Measurements from ENCODE around the gene ADPGK. TPM values are rescaled to one million over a fixed set of nuclear protein-coding genes. Genes with fewer than 3 reads are reported as not detected.
A peak's percentile ranks its signal among the peaks of the same experiment; 100 is the strongest.

The ADPGK gene
- total RNA-seq, 2 experiments from 2014 or later: 63.7 to 65.1 TPM

- intact Hi-C loops (cut with micrococcal nuclease): no loop called here
- ChIA-PET CTCF (interaction anchor here (1.4 kb wide), 1 partner anchor 60 kb away, joined by 3 read pairs; no protein-coding TSS in a partner anchor), POLR2A (interaction anchor here (1.0 to 2.0 kb wide), 2 partner anchors 8 to 13 kb away, joined by 3 to 11 read pairs; no protein-coding TSS in a partner anchor)
- peaks cover 52% of the 10 kb centered on the region for H3K36me3 Mint-ChIP-seq (ENCODE audit: low read depth)
- H3K27ac Mint-ChIP-seq: peak overlapping the region; percentile 10
- no peaks in the 10 kb centered on the region for H3K27me3 Mint-ChIP-seq
- H3K9me3 Mint-ChIP-seq: no peaks in the 10 kb centered on the region
- TF ChIP-seq CTCF (IDR thresholded peaks at IDR 0.05): no peak
- peaks cover 59% of the 10 kb centered on the region for H3K4me1 Mint-ChIP-seq (ENCODE audit: low read depth)
- DNase-seq (no peak), ATAC-seq (no peak)
- H3K4me3 Mint-ChIP-seq: peak overlapping the region; percentile 98
Observed at GRCh38 chr15:72781631-72782030, 1.9 kb downstream of the ADPGK start.

DNA sequence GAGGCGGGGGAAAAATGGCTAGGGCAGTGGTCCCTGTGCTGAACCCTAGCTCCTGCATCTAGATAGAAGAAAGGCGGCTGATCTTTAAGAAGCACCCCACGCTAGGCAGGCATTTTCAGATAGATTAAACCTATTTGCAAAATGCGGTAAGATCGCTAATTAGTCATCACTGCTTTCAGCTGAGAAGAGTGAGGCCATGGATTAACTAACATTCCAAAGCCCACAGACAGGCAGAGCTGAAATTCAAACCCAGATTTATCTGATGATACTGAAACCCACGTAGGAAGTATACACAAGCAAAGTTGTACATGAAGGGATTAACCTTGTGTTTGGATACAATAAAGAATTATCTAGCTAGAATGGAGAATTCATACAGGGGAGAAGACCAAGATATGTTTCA is 4.8 kb downstream of the ADPGK start:
- Mint-ChIP-seq H3K27me3 (no peaks in the 10 kb centered on the region), H3K4me1 (ENCODE audit: low read depth) (peaks cover 60% of the 10 kb centered on the region), H3K4me3 (no peak overlapping the region), H3K9me3 (no peaks in the 10 kb centered on the region), H3K27ac (no peak overlapping the region), H3K36me3 (ENCODE audit: low read depth) (peaks cover 66% of the 10 kb centered on the region)
- POLR2A ChIA-PET: interaction anchor here (1.2 kb wide), 1 partner anchor 9 kb away, joined by 4 read pairs; no protein-coding TSS in a partner anchor
- TF ChIP-seq CTCF (IDR thresholded peaks at IDR 0.05): no peak
- no peak for ATAC-seq
- no peak for DNase-seq
- intact Hi-C loops (cut with micrococcal nuclease): no loop called here
- CTCF ChIA-PET: interaction anchor here (1.1 to 2.2 kb wide), 4 partner anchors 9 to 179 kb away, joined by 3 to 11 read pairs (median 4); no protein-coding TSS in a partner anchor

GRCh38 chr15:72774696-72775383 is 8.7 kb downstream of the ADPGK start:
- H3K4me1 Mint-ChIP-seq (ENCODE audit: low read depth): peaks cover 49% of the 10 kb centered on the region
- ATAC-seq: no peak
- no peak for TF ChIP-seq CTCF (IDR thresholded peaks at IDR 0.05)

GRCh38 chr15:72771329-72771725 is 12.2 kb downstream of the ADPGK start:
- ChIA-PET POLR2A (no interaction called here), CTCF (interaction anchor here (1.2 to 2.5 kb wide), 3 partner anchors 13 to 64 kb away, joined by 3 to 19 read pairs (median 3); no protein-coding TSS in a partner anchor)
- intact Hi-C loops (cut with micrococcal nuclease): no loop called here
- DNase-seq (no peak), ATAC-seq (no peak)
- H3K4me1 Mint-ChIP-seq (ENCODE audit: low read depth): peaks cover 24% of the 10 kb centered on the region
- no peak overlapping the region for H3K4me3 Mint-ChIP-seq
- peaks cover 14% of the 10 kb centered on the region for H3K9me3 Mint-ChIP-seq
- TF ChIP-seq CTCF (IDR thresholded peaks at IDR 0.05): no peak
- H3K27ac Mint-ChIP-seq: no peak overlapping the region
- H3K27me3 Mint-ChIP-seq: no peaks in the 10 kb centered on the region
- peaks cover 73% of the 10 kb centered on the region for H3K36me3 Mint-ChIP-seq (ENCODE audit: low read depth)

More at GRCh38 chr15:72774696-72775383, 8.7 kb downstream of the ADPGK start:
- Mint-ChIP-seq H3K4me3 (no peak overlapping the region), H3K36me3 (ENCODE audit: low read depth) (peaks cover 65% of the 10 kb centered on the region), H3K27me3 (no peaks in the 10 kb centered on the region), H3K27ac (peak overlapping the region; percentile 27), H3K9me3 (no peaks in the 10 kb centered on the region)
- ChIA-PET CTCF (no interaction called here), POLR2A (interaction anchor here (2.9 kb wide), 1 partner anchor 8 kb away, joined by 11 read pairs; the partner anchor contains the start of gene ADPGK)
- intact Hi-C loops (cut with micrococcal nuclease): no loop called here
- DNase-seq: no peak

GRCh38 chr15:72770673-72771328 is 12.8 kb downstream of the ADPGK start:
- Mint-ChIP-seq H3K36me3 (ENCODE audit: low read depth) (peaks cover 73% of the 10 kb centered on the region), H3K4me1 (ENCODE audit: low read depth) (peaks cover 19% of the 10 kb centered on the region), H3K4me3 (no peak overlapping the region), H3K9me3 (peaks cover 14% of the 10 kb centered on the region), H3K27me3 (no peaks in the 10 kb centered on the region), H3K27ac (no peak overlapping the region)
- ChIA-PET CTCF (no interaction called here), POLR2A (interaction anchor here (1.3 kb wide), 1 partner anchor 8 kb away, joined by 4 read pairs; no protein-coding TSS in a partner anchor)
- intact Hi-C loops (cut with micrococcal nuclease): no loop called here
- DNase-seq (no peak), ATAC-seq (peak; percentile 51)
- TF ChIP-seq CTCF (IDR thresholded peaks at IDR 0.05): no peak
